Glomerular endothelial cell (primary cell): Measurements from ENCODE around the gene ZMPSTE24. TPM values are rescaled to one million over a fixed set of nuclear protein-coding genes. Genes with fewer than 3 reads are reported as not detected.

Source experiments
- DNase-seq: peaks from one replicate; pipeline ENCODE4 v3.0.0-alpha.2; 2011; ENCODE audit warnings: low read depth, low spot score; ENCODE audit errors: extremely low read depth
- total RNA-seq: library from RNA; depleted of rRNA; stranded (reverse); fragments of >200 nt; gene quantifications from 2 replicates; pipeline ENCODE4 v1.2.3, GENCODE V29; 2015

Gene ZMPSTE24
- total RNA-seq, 1 donor from 2014 or later = 45.0 TPM

DNA sequence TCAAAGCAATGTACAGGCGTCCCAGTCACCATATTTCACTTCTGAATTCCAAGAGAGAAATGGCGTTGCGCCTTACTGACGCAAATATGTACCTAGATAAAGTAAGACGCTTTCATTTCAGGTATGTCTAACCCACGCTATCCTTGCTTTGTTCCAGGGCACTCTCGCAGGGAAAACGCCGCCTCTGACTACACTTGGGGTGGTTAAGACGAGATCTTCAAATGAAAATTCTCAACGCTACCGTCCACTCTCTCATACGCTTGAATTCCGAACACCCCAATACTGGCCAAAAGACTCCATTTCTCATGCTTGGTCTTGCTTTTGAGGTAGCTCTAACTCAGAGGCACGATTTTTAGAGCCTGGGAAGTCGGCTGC, 736 bp upstream of the ZMPSTE24 start:
- DNase-seq = no peak

DNA sequence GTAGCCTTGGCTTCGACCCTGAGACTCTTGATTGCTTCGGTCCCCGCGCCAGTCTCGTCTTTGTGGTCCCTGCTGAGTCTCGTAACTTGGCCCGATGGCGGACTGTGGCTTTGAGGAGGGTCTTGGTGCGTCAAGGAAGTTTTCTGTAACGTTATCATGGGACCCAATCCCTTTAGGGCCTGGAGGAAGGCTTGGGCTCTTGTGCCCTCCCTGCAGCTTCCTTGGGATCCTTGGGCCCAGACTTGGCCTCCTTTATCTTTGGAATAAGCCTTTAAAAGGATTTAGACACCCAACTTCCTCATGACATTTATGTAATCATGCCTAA, 371 bp downstream of the ZMPSTE24 start:
- DNase-seq = no peak

DNA sequence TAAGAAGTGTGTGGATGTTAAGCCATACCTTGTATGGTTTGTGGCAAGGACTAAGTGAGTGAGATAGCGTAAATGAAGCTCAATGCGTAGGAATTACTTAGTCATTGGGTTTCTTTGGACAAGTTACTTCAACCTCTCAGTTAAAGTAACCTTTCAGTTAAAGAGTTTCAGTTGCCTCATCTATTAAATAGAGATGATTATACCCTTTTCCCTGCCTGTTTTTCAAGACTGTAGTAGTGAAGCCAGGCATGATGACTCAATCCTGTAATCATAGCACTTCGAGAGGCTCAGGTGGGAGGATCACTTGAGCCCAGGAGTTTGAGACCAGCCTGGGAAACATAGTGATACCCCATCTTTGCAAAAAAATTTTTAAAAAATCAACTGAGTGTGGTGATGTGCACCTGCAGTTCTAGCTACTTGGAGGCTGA, 6.3 kb downstream of the ZMPSTE24 start:
- DNase-seq = no peak

DNA sequence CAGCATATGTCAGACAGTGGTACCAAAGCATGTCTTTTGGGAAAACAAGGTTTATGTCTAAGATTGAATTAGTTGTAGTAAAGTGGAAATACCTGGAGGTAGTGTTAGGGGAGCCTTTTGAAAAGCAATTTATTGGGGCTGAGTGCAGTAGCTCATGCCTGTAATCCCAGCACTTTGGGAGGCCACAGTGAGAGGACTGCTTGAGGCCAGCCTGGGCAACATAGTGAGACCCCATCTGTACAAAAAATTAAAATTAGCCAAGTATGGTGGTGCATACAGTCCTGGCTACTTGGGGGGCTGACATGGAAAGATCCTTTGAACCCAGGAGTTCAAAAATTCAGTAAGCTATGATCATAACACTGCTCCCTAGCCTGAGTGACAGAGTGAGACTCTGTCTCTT, 7.3 kb downstream of the ZMPSTE24 start:
- no peak for DNase-seq

DNA sequence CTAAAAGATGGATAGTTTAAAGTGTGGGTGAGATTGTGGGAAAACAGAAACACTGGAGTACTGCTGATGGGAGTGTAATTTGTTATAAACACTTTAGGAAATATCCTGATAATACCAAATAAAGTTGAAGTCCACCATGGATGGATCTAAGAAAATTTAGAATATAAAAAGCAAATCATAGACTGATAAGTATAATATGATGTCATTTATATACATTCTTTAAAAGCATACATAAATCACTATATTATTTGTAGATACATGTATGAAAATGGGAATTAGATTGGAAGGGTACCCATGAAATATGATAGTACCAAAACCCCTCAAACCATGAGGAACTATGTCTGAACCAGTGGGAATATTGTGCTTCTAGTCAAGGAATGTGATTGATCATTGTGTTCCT, 7.9 kb downstream of the ZMPSTE24 start:
- DNase-seq = no peak

DNA sequence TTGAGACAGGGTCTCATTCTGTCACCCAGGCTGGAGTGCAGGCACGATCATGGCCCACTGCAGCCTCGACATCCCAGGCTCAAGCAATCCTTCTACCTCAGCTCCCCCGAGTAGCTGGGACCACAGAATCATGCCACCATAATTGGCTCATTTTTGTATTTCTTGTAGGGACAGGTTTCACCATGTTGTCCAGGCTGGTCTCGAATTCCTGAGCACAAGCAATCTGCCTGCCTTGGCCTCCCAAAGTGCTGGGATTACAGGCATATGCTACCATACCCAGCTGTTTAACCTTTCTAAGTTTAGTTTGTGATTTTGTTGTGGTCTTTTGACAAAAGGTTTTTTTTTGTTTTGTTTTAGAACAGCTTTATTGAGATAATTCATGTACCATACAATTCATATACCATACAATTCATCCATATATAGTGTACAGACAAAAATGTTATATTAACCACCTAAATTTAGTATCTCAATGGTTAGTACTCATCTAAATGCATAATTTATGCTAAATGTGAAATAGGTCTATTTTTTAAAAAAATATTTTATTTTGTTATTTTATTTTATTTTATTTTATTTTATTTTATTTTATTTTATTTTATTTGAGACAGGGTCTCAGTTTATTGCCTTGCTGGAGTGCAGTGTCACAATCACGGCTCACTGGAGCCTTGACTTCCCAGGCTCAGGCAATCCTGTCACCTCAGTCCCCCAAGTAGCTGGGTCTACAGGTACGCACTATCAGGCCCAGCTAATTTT, 8.9 kb downstream of the ZMPSTE24 start:
- DNase-seq = no peak

DNA sequence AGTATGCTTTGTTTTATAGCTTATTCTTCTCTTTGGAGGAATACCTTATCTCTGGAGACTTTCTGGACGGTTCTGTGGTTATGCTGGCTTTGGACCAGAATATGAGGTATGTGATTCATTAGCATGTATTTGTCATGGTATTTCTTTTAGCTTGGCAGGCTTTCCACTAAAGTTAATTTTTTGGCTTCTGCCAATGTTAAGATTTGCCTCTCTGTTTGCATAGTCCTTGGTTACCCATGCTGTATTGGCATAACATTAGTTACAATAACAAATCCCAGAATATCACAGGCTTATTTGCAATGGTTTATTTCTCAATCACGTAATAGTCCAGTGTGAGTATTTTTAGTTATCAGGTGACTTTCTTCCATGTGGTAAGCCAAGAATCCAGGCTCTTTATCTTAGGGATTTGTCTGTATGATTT, 9.7 kb downstream of the ZMPSTE24 start:
- DNase-seq = no peak

DNA sequence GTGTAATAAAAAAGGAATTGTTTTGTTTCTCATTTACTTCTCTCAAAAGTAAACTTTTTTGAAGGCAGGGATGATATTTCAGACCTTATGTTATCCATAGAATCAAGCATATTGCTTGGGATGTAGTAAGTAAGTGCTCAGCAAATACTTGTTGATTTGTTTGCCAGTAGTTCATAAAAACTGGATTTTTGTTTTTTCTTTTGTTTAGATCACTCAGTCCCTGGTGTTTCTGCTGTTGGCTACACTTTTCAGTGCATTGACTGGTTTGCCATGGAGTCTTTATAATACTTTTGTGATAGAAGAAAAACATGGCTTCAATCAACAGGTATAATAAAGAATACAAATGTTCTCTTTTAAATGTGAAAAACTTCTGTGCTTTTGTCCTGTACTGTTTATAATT, 10.2 kb downstream of the ZMPSTE24 start:
- DNase-seq = no peak

DNA sequence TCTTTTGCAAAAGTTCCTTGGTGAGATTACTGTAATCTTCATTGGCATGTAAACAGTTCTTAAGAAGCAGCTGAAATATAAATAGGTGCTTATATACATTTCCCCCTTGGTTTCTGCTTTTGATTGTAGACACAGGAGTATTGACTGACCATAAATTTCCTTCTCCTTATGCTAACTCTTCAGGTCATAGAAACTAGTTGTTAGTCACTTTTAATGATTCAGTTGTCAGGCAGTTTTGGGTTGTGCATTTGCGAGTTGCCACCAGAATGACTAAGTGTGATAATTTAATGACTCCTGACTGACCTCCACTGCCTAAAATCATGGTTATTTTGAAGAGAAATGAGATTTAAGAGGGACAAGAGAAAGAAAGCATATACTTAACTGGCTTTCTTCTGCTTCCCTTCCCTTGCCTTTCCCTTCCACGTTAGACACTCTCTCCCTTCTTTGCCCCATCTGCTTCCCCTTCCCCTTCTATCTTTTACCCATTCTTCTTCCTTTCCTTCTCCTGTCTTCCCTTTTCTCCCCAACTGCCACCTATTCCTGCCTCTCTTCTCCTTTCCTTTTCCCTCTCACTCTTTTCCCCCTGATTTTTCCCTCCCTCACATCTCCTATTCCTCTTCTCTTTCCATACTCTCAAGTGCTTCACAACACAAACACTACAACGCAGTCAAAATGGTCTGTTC, 12.3 kb downstream of the ZMPSTE24 start:
- no peak for DNase-seq

DNA sequence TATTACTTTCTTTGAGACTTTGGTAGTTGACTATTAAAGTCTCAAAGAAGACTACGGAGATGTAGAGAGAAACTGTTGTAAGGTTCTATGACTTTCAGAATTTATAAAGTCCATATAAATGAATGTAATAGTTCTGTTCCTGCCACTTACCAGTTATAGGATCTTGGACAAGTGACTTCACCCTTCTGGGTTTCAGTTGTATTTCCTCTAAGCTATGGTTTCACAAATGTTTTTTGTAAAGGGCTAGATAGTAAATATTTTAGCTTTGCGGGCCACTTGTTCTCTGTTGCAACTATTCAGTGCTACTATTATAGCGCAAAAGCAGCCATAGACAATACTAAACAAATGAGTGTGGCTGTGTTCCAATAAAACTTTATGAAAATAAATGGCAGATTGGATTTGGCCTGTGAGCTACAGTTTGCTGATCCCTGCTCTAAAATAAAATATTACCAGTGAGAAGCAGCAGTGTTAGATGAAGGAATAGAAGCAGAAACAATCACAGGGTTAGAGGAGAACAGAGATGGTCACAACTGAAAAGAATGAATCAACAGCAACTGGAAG, 14.7 kb downstream of the ZMPSTE24 start:
- DNase-seq = no peak

DNA sequence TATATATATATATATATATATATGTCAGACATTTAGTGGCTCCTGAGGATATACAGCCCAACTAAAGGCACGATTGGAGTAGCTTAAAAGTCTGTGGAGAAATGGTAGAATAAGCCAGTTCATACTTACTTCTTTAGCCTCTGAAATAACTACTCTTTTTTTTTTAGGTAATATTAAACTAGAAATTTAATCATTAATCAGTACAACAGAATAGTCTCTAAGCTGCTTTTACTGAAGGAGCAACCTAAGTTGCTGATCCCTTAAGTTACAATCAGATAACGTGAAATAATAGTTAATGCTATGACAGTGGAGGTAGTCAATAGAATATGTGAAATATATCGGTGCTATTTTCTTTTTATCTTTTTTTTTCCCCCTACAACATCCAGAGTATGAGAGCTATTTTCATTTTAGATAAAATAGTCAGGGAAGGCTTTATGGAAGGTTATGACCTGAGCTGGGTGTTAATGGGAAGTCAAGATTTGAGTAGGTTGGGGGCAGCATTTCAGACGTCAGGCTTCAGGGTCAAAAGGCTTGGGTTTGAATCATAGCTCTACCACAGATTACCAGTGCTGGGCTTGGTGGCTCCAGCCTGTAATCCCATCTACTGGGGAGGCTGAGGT, 15.6 kb downstream of the ZMPSTE24 start:
- DNase-seq = no peak

DNA sequence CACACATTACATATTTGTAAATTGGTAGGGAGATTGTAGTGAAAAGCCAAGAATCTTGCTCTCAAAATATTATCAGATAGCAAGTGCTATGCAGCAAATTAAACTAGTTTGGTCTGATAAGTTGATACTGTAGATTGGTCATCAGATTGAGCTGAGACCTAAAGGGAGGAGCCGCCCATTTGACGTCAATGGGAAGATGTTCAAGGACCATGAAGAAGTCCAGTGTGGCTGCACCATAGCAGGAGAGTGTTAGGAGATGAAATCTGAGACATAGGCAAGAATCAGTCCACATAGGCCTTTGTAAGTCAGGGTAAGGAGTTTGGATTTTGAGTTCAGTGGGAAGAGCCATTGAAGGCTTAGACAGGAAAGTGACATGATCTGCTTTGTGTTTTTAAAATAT, 16.3 kb downstream of the ZMPSTE24 start:
- DNase-seq = no peak

DNA sequence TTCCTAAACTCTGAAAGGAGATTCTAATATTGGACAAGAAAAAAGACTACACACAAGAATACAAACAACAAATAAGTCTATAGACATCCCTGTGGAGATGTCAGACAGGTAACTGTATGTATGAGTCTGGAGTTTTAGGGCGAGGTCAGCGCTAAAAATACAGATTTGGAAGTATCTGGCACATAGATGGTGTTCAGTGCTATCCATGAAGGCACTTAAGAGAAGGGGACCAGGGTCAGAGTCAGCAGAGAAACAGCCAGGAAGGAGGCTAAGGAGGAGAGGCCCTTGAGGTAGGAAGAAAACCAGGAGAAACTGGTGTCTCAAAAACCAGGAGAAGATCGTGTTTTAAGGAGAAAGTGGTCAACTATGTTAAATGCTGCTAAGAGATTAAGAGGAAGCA, 18.1 kb downstream of the ZMPSTE24 start:
- DNase-seq = no peak

DNA sequence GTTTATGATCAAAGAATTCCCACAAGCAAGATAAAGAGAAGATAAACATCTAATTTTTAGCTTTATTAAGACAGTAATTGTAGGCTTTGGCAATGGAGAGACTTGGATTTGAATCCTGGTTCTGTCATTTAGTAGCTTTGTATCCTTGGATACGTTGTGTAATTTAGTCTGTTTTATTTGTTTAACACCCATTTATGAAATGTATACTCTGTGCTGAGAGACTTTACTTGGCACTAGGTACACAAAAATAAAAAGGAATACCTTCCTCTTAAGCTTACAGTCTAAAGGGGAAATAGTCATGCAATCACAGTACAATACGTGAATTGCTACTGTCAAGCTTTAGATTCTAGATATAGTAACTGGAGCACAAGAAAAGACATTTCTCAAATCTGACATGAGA, 23.8 kb downstream of the ZMPSTE24 start:
- no peak for DNase-seq

DNA sequence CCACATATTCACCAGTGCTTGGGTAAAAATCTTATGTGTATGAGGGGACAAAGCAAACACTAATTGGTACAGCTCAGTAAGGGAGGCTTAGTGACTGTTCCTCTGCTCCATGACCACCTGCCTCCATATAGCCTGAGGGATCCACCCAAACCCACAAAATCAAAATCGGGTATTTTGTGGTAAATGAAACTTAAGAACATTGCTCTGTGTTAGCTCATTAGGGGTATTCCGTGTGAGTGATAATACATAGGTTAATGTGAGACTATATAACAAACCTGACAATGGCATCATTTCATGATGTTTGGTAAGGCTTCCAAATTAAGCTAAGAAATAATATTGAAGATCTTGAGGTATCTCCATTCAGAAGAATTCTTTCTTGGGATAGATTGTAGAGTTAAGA, 33.3 kb downstream of the ZMPSTE24 start:
- no peak for DNase-seq

DNA sequence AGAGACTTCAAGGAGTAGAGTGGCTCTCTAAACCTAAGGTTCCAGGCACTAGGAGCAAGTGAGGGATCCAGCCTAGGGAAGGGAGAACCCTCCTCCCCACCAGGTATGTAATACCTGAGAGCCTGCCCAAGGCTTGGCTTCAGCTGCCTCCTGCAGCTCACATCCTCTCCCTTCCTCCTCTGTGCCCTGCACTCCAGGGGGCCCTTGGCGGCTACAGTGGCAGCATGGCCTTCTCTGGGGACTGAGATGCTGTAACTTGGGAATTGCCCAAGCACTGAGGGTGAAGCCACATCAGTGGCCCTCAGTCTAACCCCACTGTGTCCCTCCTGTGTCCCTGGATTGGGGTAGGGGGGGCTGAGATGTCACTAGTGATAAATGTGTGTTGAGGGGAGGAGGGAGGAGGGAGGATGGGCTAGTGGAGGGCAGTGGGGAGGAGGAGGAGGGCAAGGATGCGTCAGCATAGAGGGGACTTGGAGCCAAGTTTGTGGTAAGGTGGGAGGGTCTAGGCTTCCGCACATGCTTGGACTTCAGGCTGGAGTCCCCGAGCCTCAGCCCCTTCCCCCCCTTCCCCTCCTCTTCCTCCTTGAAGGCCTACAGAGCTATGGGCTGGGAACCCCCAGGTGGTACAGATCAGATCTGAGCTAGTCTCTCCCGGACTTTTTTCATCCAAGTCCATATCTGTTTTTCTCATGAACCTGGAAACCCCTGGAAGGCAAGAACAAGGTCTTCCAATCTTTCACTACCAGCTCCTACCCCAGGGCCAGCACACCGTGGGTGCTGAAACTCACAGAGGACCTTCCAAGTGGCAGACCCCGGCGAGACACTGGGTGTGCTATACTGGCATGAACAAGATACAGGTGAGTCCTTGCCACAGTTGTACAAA, 41.6 kb downstream of the ZMPSTE24 start:
- no peak for DNase-seq

DNA sequence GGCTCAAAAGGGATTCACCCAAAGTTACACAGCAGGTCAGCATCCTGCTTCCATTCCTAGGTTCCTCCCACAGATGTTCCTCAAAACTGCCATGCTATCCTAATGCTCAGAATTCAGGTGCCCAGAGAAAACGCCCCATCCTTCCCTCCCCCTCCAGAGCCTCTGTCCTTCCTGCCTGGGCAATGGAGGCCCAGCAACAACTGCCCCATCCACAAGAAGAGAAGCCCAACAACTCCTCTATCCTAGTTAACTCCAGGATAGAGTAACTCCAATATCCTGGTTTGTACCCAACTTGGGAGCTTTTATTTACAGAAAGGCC, 42.2 kb downstream of the ZMPSTE24 start:
- DNase-seq = no peak

DNA sequence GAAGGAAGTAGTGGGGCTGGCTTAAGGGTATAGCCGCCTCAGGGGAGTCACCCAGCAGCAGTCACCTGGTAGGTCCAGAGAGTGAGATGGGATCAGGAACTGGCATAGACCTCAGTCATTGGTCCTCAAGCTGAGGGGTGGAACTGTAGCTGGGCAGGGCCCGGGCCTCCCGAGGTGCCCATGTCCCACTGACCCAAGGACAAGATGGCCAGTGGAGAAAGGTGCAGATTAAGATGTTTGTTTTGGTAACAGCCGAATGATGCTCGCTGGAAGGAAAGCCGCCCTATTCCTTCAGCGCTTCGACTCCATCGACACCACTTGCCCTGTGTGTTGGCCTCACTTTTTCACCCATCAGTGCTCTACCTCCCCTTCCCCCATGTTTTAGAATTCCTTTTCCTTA, 42.6 kb downstream of the ZMPSTE24 start:
- DNase-seq = no peak

DNA sequence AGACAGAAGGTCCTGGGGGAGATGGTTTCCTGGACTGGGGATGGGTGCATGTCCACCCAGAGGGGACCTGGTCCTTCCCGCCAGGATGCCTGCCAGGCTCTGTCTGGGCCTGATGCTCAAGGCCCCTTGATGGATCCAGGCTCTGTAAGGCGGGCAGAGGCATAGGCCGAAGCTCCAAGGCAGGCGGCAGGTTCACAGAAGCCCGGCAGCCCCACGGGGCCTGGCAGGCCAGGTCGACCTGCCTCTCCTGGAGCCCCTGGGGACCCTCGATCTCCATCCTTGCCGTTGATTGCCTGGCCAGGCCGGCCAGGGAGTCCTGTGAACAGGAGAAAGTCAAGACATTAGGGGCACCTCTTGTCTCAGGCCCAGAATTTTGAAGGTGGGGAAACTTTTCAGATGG, 43.0 kb downstream of the ZMPSTE24 start:
- no peak for DNase-seq

DNA sequence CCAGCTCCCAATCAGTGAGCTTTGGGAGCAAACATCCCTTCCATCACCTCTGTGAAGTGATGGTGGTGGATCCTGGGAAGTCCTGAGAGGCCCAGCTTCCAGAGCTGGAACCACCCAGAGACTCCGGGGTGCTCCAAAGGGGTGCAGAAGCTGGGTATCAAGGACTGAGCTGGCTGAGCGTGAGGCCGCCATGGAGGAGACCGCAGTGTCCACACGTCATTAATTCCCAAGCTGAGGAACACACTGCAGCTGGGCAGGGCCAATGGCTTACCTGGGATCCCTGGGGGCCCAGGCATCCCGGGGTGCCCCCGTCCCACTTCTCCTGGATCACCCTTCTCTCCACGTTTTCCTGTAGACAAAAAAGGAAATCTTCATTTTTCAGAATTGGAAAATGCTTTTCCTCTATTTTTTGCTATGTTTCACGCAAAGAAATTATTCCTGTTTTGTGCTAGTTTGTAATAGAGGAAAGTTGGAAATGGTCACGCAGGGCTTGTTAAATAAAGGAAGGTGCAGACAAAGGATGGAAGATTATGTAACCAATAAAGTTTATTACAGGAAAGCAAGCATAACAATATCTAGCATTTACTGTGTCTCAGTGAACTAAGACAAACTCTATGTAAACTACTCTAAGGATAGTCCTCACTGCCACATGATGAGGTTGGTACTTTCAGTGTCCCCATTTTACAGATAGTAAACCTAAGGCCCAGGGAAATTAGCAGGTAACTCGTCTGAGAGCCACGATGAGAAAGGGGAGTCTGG, 43.7 kb downstream of the ZMPSTE24 start:
- DNase-seq = no peak
